IMR-90 (cell line): Measurements from ENCODE around the gene POLRMT. TPM values are rescaled to one million over a fixed set of nuclear protein-coding genes. Genes with fewer than 3 reads are reported as not detected.

Experiments
- ATAC-seq: fragments of 200-7000 bp; cut with Tn5 transposase; 2 replicates; pipeline ENCODE4 v1.9.1; 2020; ENCODE audit warnings: low read depth, mild to moderate bottlenecking, moderate library complexity
- BruUV-seq: library from RNA; stranded (reverse); fragments of 400-500 nt; replicated peaks from 2 replicates; lab custom pipeline; 2021; lab: Mats Ljungman, UMichigan
- CTCF ChIA-PET: fragments of 300-600 bp; formaldehyde crosslinking; extraction: SDS; loops from one replicate; lab custom pipeline; 2021; ENCODE audit warnings: antibody characterized with exemption; lab: Yijun Ruan, JAX
- POLR2A ChIA-PET: fragments of 300-600 bp; sonication (Branson Sonifier 250); formaldehyde crosslinking; loops from one replicate; lab custom pipeline; 2022; ENCODE audit warnings: antibody characterized with exemption; ENCODE audit not compliant: unreplicated experiment; lab: Charles Lee
- DNase-seq: peaks from one replicate; pipeline ENCODE4 v3.0.0; 2013
- H2AFZ ChIP-seq: replicated peaks from 2 replicates; pipeline ENCODE3; 2013; ENCODE audit warnings: low read length, mild to moderate bottlenecking; ENCODE audit not compliant: poor library complexity
- H2AK5ac ChIP-seq: 2 replicates; pipeline ENCODE4 v1.6.1; 2013; ENCODE audit warnings: low read depth, low read length, inconsistent platforms
- H2AK9ac ChIP-seq: replicated peaks from 2 replicates; pipeline ENCODE3; 2013; ENCODE audit warnings: mild to moderate bottlenecking, low read depth, low read length, moderate library complexity; ENCODE audit not compliant: poor library complexity
- H2BK120ac ChIP-seq: 2 replicates; pipeline ENCODE4 v1.6.1; 2013; ENCODE audit warnings: low read depth, low read length, inconsistent platforms
- H2BK15ac ChIP-seq: 3 replicates; pipeline ENCODE4 v1.6.1; 2013; ENCODE audit warnings: low read depth, low read length, inconsistent platforms
- H2BK20ac ChIP-seq: 2 replicates; pipeline ENCODE4 v1.6.1; 2013; ENCODE audit warnings: low read depth, mild to moderate bottlenecking, inconsistent platforms, low read length, moderate library complexity
- H2BK5ac ChIP-seq: 2 replicates; pipeline ENCODE4 v1.6.1; 2013; ENCODE audit warnings: mild to moderate bottlenecking, low read depth, low read length, inconsistent platforms; ENCODE audit not compliant: poor library complexity, severe bottlenecking
- H3K14ac ChIP-seq: replicated peaks from 2 replicates; pipeline ENCODE4 v1.6.1; 2013; ENCODE audit warnings: low read depth, low read length, inconsistent platforms
- H3K18ac ChIP-seq: 2 replicates; pipeline ENCODE4 v1.6.1; 2013; ENCODE audit warnings: low read depth, low read length, control low read depth
- H3K23ac ChIP-seq: 2 replicates; pipeline ENCODE4 v1.6.1; 2013; ENCODE audit warnings: low read depth, low read length, inconsistent platforms
- H3K27ac ChIP-seq: 2 replicates; pipeline ENCODE4 v1.5.1; 2013; ENCODE audit warnings: mild to moderate bottlenecking, control low read depth, low read length; ENCODE audit not compliant: insufficient read depth
- H3K27me3 ChIP-seq: 2 replicates; pipeline ENCODE4 v1.6.1; 2013; ENCODE audit warnings: low read length; ENCODE audit not compliant: control insufficient read depth, insufficient read depth
- H3K36me3 ChIP-seq: 2 replicates; pipeline ENCODE4 v1.6.1; 2013; ENCODE audit warnings: low read length, mixed read lengths; ENCODE audit not compliant: control insufficient read depth, insufficient read depth
- H3K4ac ChIP-seq: 2 replicates; pipeline ENCODE4 v1.6.1; 2013; ENCODE audit warnings: low read depth, low read length, inconsistent platforms
- H3K4me1 ChIP-seq: 2 replicates; pipeline ENCODE4 v1.6.1; 2013; ENCODE audit warnings: low read length, mixed read lengths; ENCODE audit not compliant: control insufficient read depth, insufficient read depth
- H3K4me2 ChIP-seq: 2 replicates; pipeline ENCODE4 v1.6.1; 2013; ENCODE audit warnings: low read depth, mild to moderate bottlenecking, control low read depth, low read length, moderate library complexity
- H3K4me3 ChIP-seq: 2 replicates; pipeline ENCODE4 v1.5.1; 2013; ENCODE audit warnings: low read depth, mild to moderate bottlenecking, control low read depth, low read length, moderate library complexity; ENCODE audit not compliant: insufficient read depth
- H3K56ac ChIP-seq: 2 replicates; pipeline ENCODE4 v1.6.1; 2013; ENCODE audit warnings: low read length, inconsistent platforms; ENCODE audit not compliant: insufficient read depth; ENCODE audit errors: extremely low read depth
- H3K79me1 ChIP-seq, 2 experiments: 2 replicates each; pipeline ENCODE4 v1.6.1; 2013; ENCODE audit warnings: low read length in 2 of 2, inconsistent platforms in 1 of 2, low read depth in 1 of 2
- H3K9ac ChIP-seq: 2 replicates; pipeline ENCODE4 v1.6.1; 2013; ENCODE audit warnings: low read depth, low read length, control low read depth
- H3K9me1 ChIP-seq: 2 replicates; pipeline ENCODE4 v1.6.1; 2013; ENCODE audit warnings: low read length, inconsistent platforms; ENCODE audit not compliant: insufficient read depth
- H3K9me3 ChIP-seq: 2 replicates; pipeline ENCODE4 v1.6.1; 2013; ENCODE audit warnings: low read length; ENCODE audit not compliant: control insufficient read depth, insufficient read depth
- H4K20me1 ChIP-seq: 2 replicates; pipeline ENCODE4 v1.6.1; 2013; ENCODE audit warnings: low read length, inconsistent platforms; ENCODE audit not compliant: insufficient read depth
- H4K5ac ChIP-seq: 2 replicates; pipeline ENCODE4 v1.6.1; 2013; ENCODE audit warnings: mild to moderate bottlenecking, low read depth, low read length, control low read depth
- H4K8ac ChIP-seq, 2 experiments: 2 replicates each; pipeline ENCODE4 v1.6.1; 2013; ENCODE audit warnings: low read depth in 2 of 2, low read length in 2 of 2, control low read depth in 1 of 2, inconsistent platforms in 1 of 2
- H4K91ac ChIP-seq: 2 replicates; pipeline ENCODE4 v1.6.1; 2013; ENCODE audit warnings: low read depth, low read length, inconsistent platforms; ENCODE audit not compliant: insufficient read depth
- CHD1 ChIP-seq: IDR thresholded peaks from 2 replicates; pipeline ENCODE4 v1.6.1; 2012; ENCODE audit warnings: low read depth, low read length, improper control_type of control experiment
- CTCF ChIP-seq: conservative IDR thresholded peaks from 2 replicates; pipeline ENCODE4 v1.5.1; 2012; ENCODE audit warnings: mild to moderate bottlenecking, low read depth, low read length, improper control_type of control experiment
- FOS ChIP-seq: fragments of 150-350 bp; IDR thresholded peaks from 2 replicates; pipeline ENCODE4 v1.6.1; 2016; ENCODE audit warnings: low read depth, low read length
- MAFK ChIP-seq: IDR thresholded peaks from 2 replicates; pipeline ENCODE4 v1.6.1; 2012; ENCODE audit warnings: low read depth, low read length, improper control_type of control experiment
- MXI1 ChIP-seq: IDR thresholded peaks from 2 replicates; pipeline ENCODE4 v1.6.1; 2012; ENCODE audit warnings: low read depth, mild to moderate bottlenecking, low read length, moderate library complexity, borderline replicate concordance
- POLR2A ChIP-seq: IDR thresholded peaks from 2 replicates; pipeline ENCODE4 v1.6.1; 2012; ENCODE audit warnings: mild to moderate bottlenecking, low read depth, low read length
- SMC3 ChIP-seq: fragments of 150-350 bp; IDR thresholded peaks from 2 replicates; pipeline ENCODE4 v1.6.1; 2016; ENCODE audit warnings: low read depth, mild to moderate bottlenecking, antibody characterized with exemption, low read length, moderate library complexity
- WGBS, 2 experiments: methylation state at CpG; one replicate each; pipeline versions ENCODE4 v1.1.5 to v1.1.7; 2013; ENCODE audit warnings: missing lambda C conversion rate in 2 of 2; ENCODE audit not compliant: insufficient read length in 1 of 2; ENCODE audit errors: extremely low coverage in 2 of 2; 5-methylcytosine and 5-hydroxymethylcytosine counted together
- dilution Hi-C: fragments of 300-500 bp; cut with HindIII; formaldehyde crosslinking; loops from one replicate; pipeline ENCODE4 v1.14.3; 2018; ENCODE audit warnings: low sequenced_read_pairs; ENCODE audit not compliant: unreplicated experiment
- in situ Hi-C: fragments of 300-500 bp; cut with MboI; formaldehyde crosslinking; loops from 3 replicates; pipeline ENCODE4 v1.14.3; 2019; ENCODE audit warnings: low sequenced_read_pairs, inconsistent platforms, mixed read lengths
- intact Hi-C: fragments of 100-400 bp; cut with micrococcal nuclease; formaldehyde crosslinking; loops from 2 replicates; pipeline ENCODE4 v1.10.0; 2022
- polyA plus RNA-seq, 3 experiments: library from polyadenylated mRNA; depleted of rRNA; stranded (reverse); fragments of >200 nt; gene quantifications; 2 replicates each; pipeline ENCODE4 v1.2.3, GENCODE V29; 2012; ENCODE audit warnings: low replicate concordance in 1 of 3
- total RNA-seq: library from RNA; depleted of rRNA; stranded (reverse); fragments of >200 nt; gene quantifications from 2 replicates; pipeline ENCODE4 v1.2.3, GENCODE V29; 2012
- TF ChIP-seq, protein P1 (sequence below): fragments of 150-350 bp; IDR thresholded peaks from 2 replicates; pipeline ENCODE4 v1.6.1; 2017; ENCODE audit warnings: mild to moderate bottlenecking, antibody characterized with exemption, low read length, low read depth

POLRMT gene
- total and polyA plus RNA-seq, 2 of the 4 experiments (the other 2 are of a cell fraction): 9.9 to 29.6 TPM

- no peak for TF ChIP-seq CTCF
- TF ChIP-seq CHD1: no peak
Observed at GRCh38 chr19:644789-645188, 11.5 kb upstream of the POLRMT start (continued).

GRCh38 chr19:644363-644762 lies 11.0 kb upstream of the POLRMT start:
- no peak overlapping the region for H2BK15ac ChIP-seq
- H3K23ac ChIP-seq: no peak overlapping the region
- H2AK9ac ChIP-seq: no peak overlapping the region
- no peak overlapping the region for H3K4ac ChIP-seq
- H2AK5ac ChIP-seq: no peak overlapping the region
- ATAC-seq (no peak), DNase-seq (no peak)
- H3K27ac ChIP-seq: no peak overlapping the region
- H3K9me3 ChIP-seq: no peaks in the 10 kb centered on the region
- H3K4me3 ChIP-seq: no peak overlapping the region
- dilution Hi-C loops: no loop called here
- H4K91ac ChIP-seq: no peak overlapping the region
- peaks cover 37% of the 10 kb centered on the region for H3K36me3 ChIP-seq
- H2BK120ac ChIP-seq: no peak overlapping the region
- 86% methylated on average over 15 of the region's 28 CpGs; no CpG with 5 or more reads in 1 of the 2 experiments for WGBS, 2 experiments
- H4K20me1 ChIP-seq: peaks cover 5% of the 10 kb centered on the region; the same call in 1 of the 2 replicates
- H3K9me1 ChIP-seq: no peaks in the 10 kb centered on the region
- H4K8ac ChIP-seq: no peak overlapping the region
- no peak overlapping the region for H2BK20ac ChIP-seq
- in situ Hi-C loops: no loop called here
- H3K18ac ChIP-seq: no peak overlapping the region
- intact Hi-C loops: no loop called here
- no peaks in the 10 kb centered on the region for H3K27me3 ChIP-seq
- TF ChIP-seq MAFK (no peak), FOS (no peak), SMC3 (no peak), POLR2A (no peak), MXI1 (no peak)
- TF ChIP-seq, protein P1, sequence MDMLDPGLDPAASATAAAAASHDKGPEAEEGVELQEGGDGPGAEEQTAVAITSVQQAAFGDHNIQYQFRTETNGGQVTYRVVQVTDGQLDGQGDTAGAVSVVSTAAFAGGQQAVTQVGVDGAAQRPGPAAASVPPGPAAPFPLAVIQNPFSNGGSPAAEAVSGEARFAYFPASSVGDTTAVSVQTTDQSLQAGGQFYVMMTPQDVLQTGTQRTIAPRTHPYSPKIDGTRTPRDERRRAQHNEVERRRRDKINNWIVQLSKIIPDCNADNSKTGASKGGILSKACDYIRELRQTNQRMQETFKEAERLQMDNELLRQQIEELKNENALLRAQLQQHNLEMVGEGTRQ: no peak
- ChIA-PET POLR2A (no interaction called here), CTCF (no interaction called here)
- no peak overlapping the region for H2BK5ac ChIP-seq
- H4K5ac ChIP-seq: no peak overlapping the region
- no peaks in the 10 kb centered on the region for H3K4me1 ChIP-seq
- BruUV-seq: no TSS peak
- H3K14ac ChIP-seq: no peak overlapping the region
- no peak overlapping the region for H3K56ac ChIP-seq
- no peaks in the 10 kb centered on the region; a peak in 1 of 4 replicates for H3K79me1 ChIP-seq
- no peak overlapping the region for H3K9ac ChIP-seq
- H3K4me2 ChIP-seq: no peak overlapping the region
- no peak overlapping the region for H2AFZ ChIP-seq
